GM18868 (cell line): ENCODE results near the gene MAGEA2.
"Not testable (repeated sequence)": the region's sequence is repeated elsewhere in the genome, so short reads cannot be mapped to it uniquely, and the experiment has no call there.

ENCODE experiments used
- ATAC-seq: cut with Tn5 transposase; IDR thresholded peaks from one replicate; pipeline ENCODE4 v1.9.1; 2021; ENCODE audit warnings: mild to moderate bottlenecking, moderate library complexity; ENCODE audit not compliant: unreplicated experiment

The MAGEA2 gene

GRCh38 chrX:152709173-152709572 lies 44.5 kb downstream of the MAGEA2 start, which contains the start of gene CSAG2:
TSS of gene CSAG2 (minus strand) at chrX:152709273. CDS start at chrX:152709112, 161 bp downstream.
- not testable (repeated sequence) for ATAC-seq

GRCh38 chrX:152706500-152706899 lies 47.1 kb downstream of the MAGEA2 start:
- not testable (repeated sequence) for ATAC-seq

- not testable (repeated sequence) for ATAC-seq
Observed at GRCh38 chrX:152700390-152700789, 53.3 kb downstream of the MAGEA2 start.
